ENCODE data around the gene FBXL14. TPM values are rescaled to one million over a fixed set of nuclear protein-coding genes. Genes with fewer than 3 reads are reported as not detected.

FBXL14 gene
- total RNA-seq, 1 experiment from 2014 or later = 15.0 TPM

DNA sequence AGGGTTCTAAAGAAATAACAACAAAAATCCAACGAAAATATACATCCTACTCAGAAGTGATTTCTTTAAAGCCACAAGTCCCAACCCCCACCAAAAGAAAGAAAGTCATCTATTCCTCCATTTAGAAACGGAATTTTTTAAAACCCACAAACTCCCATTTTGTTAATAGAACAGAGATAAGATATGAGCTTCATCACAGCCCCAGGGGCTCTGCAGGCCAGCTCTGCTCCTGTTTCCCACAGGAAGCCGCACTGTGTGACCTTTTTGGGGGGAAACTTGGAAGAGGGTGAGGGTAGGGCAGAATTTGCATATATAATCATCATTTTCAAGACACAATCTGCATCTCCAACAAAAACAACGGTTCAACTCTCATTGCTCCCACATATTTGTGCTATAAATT, 2.8 kb downstream of the FBXL14 start:
- Histone ChIP-seq H3K4me1 (peaks cover 34% of the 10 kb centered on the region), H3K27ac (no peak overlapping the region)

DNA sequence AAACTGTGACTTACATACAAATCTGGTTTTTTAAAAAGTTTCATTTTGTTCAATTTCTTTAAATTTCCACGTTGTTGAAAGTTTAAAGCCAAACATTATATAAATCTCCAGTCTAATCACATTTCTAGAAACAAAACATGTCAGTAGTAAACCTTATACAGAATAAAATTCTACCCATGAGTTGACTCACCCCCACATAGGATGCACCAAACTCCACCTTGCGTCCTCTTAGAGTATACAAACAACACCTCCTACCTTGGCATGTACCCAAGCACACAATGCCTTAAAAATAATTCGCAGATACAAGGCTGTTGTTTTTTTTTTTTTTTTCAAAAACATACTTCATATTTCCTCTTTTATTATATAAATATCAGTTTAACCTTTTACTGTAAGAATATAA, 3.3 kb downstream of the FBXL14 start:
- H3K4me3 ChIP-seq = peak overlapping the region; percentile 1
- no peak overlapping the region for H3K27ac ChIP-seq
- H3K4me1 ChIP-seq = peaks cover 34% of the 10 kb centered on the region
- DNase-seq = no peak
- no peaks in the 10 kb centered on the region for H3K36me3 ChIP-seq
- H3K9me3 ChIP-seq (replicated peaks) = no peaks in the 10 kb centered on the region
- H3K27me3 ChIP-seq = no peaks in the 10 kb centered on the region

More for the DNA sequence above, 2.8 kb downstream of the FBXL14 start:
- H3K4me3 ChIP-seq = peak overlapping the region; percentile 1
- H3K27me3 ChIP-seq = no peaks in the 10 kb centered on the region
- no peaks in the 10 kb centered on the region for H3K9me3 ChIP-seq (replicated peaks)
- H3K36me3 ChIP-seq = no peaks in the 10 kb centered on the region
- DNase-seq = peak; percentile 28 to 44

DNA sequence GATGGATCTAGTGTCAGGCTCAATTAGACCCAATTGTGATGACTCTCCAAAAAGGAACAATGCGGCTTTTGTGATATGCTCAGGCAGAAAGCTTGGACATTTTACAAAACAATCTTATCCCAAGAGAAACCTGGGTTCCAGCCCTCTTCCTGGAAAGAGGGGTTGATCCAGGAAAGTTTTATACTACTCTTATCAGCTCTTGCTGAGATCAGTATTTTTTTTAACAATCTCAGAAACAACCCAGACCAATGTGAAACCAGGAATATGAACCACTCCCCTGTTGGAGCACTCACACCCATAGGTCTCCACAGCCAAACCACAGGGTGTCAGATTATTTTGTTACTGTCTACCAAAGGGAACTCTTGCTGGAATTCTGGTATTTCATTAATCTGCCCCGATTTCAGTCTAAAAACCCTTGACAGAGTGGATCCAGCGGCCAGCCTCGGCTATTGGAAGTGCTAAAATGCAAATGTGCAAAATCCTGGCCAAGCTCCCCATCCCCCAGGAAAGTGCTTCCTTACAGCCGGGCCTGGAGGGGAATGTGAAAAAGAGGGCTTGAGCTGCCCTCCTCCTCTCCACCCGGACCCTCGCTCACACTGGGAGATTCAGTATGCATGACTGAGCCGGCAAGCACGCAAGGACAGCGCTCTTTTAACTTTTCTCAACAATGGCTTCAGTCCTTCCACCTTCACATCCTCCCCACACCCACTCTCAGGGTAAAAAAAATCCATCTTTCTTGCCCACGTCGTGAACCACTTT, 4.0 kb downstream of the FBXL14 start:
- no peaks in the 10 kb centered on the region for H3K9me3 ChIP-seq (replicated peaks)
- no peaks in the 10 kb centered on the region for H3K36me3 ChIP-seq
- H3K4me1 ChIP-seq = peaks cover 34% of the 10 kb centered on the region
- H3K4me3 ChIP-seq = peak overlapping the region; percentile 1; the same call in 1 of the 2 replicates
- peak; percentile 30 to 51 for DNase-seq
- H3K27me3 ChIP-seq = no peaks in the 10 kb centered on the region
- no peak overlapping the region for H3K27ac ChIP-seq

GRCh38 chr12:1588575-1588947, 5.8 kb downstream of the FBXL14 start:
- no peak for DNase-seq
- no peak overlapping the region for H3K27ac ChIP-seq
- H3K36me3 ChIP-seq = no peaks in the 10 kb centered on the region
- no peak overlapping the region for H3K4me3 ChIP-seq
- no peaks in the 10 kb centered on the region for H3K27me3 ChIP-seq
- no peaks in the 10 kb centered on the region for H3K9me3 ChIP-seq (replicated peaks)
- peaks cover 34% of the 10 kb centered on the region for H3K4me1 ChIP-seq

GRCh38 chr12:1587927-1588574, 6.3 kb downstream of the FBXL14 start:
- Histone ChIP-seq H3K9me3 (replicated peaks) (no peaks in the 10 kb centered on the region), H3K27ac (no peak overlapping the region), H3K4me3 (no peak overlapping the region), H3K4me1 (peaks cover 34% of the 10 kb centered on the region), H3K27me3 (no peaks in the 10 kb centered on the region), H3K36me3 (no peaks in the 10 kb centered on the region)
- DNase-seq = no peak

DNA sequence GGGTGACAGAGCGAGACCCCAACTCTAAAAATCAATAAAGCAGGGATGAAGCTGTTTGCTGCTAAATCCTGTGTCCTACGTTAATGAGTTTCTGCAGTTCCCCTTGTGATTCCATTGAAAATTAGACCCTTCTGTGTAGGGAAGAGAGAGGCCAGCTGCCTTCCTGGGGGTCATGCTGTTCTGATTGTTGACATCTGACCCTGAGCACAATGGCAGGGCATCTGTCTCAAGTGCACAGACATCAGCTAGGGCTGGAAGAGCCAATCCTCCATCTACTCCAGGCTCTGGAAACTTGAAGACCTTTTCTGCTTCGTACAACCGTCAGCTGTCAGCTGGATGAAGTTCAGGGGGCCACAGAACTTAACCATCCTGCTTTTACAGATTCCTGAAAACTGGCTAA, 10.1 kb downstream of the FBXL14 start:
- H3K36me3 ChIP-seq = no peaks in the 10 kb centered on the region
- DNase-seq = no peak
- 0 out of 2 replicates have a peak, but pooled peaks cover 2% of the 10 kb centered on the region for H3K4me1 ChIP-seq

DNA sequence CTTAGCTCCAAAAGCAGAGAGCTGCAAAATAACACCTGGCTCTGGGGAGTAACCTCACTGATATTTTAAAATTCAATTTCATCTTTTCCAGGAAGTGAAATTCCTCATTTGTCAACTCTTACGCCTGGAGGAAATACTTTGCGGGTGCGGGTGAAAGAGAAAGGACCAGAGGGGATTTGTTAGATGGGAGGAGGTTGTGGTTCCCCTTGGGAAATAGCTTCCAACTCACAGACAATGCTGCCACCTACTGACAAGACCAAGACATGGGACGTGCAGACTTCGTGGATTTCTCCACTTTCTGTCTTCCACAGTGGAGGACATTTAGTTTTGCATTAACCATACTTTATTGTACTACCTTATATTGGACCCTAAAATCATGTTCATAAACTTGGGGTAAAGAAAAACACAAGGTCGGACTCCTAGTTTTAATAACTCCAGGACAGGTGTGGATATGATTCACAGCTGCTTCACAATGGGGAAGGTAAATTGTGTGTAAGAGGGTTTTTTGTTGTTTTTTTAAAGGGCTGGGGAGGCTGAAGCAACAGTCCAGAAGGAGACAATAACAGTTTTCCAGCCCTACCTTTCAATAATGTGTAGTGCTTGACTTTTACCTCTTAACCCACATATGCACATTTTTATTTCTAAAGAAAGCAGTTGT, 10.8 kb downstream of the FBXL14 start:
- Histone ChIP-seq H3K4me1 (0 out of 2 replicates have a peak, but pooled peaks cover 2% of the 10 kb centered on the region), H3K9me3 (replicated peaks) (no peaks in the 10 kb centered on the region), H3K27ac (no peak overlapping the region), H3K4me3 (no peak overlapping the region), H3K36me3 (no peaks in the 10 kb centered on the region), H3K27me3 (no peaks in the 10 kb centered on the region)
- peak; percentile 77 to 94 for DNase-seq

More for the DNA sequence above, 10.1 kb downstream of the FBXL14 start:
- no peak overlapping the region for H3K27ac ChIP-seq
- H3K9me3 ChIP-seq (replicated peaks) = no peaks in the 10 kb centered on the region
- H3K27me3 ChIP-seq = no peaks in the 10 kb centered on the region
- H3K4me3 ChIP-seq = no peak overlapping the region

DNA sequence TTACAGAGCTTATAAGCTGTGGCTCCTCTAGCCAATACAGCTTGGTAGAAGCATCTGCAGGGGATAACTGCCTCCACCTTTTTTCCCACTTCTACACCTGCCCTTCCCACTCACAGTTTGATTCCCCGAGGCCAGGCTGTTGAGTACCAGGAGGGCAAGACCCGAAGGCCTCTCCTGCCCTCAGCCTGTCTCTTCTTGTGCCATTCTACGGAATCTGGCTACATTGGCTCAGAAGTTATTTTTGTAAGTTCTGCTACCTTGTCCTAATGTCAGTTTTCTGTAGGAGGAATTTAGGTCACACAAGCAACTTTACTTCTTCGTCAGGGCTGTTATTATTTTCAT, 11.7 kb downstream of the FBXL14 start:
- Histone ChIP-seq H3K27ac (no peak overlapping the region), H3K4me1 (0 out of 2 replicates have a peak, but pooled peaks cover 2% of the 10 kb centered on the region), H3K9me3 (replicated peaks) (no peaks in the 10 kb centered on the region), H3K4me3 (no peak overlapping the region), H3K27me3 (no peaks in the 10 kb centered on the region), H3K36me3 (no peaks in the 10 kb centered on the region)
- DNase-seq = no peak

- Histone ChIP-seq H3K9me3 (replicated peaks) (no peaks in the 10 kb centered on the region), H3K4me1 (0 out of 2 replicates have a peak, but pooled peaks cover 2% of the 10 kb centered on the region), H3K4me3 (no peak overlapping the region), H3K36me3 (no peaks in the 10 kb centered on the region), H3K27me3 (no peaks in the 10 kb centered on the region), H3K27ac (no peak overlapping the region)
- DNase-seq = no peak
These were observed 12.2 kb downstream of the FBXL14 start for GRCh38 chr12:1581973-1582708.

DNA sequence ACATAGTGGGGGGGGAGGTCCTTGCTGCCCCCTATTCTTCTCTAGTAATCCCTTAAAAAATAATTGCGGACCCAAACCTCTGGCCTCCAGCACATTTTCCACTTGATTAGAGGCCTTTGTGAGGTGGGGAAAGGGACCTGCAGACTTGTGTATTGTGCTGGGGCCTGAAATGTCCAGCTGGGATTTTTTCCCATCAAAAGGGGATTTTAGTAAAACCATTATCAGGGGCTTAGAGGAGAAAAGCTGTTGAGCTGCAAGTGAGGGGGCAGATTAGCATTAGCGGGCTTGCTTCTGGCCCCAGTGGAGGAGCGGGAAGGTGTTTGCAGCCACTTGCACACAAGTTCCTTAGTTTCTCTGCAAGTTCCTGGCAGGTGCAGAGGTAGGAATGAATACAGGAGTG, 13.9 kb downstream of the FBXL14 start:
- H3K27me3 ChIP-seq = no peaks in the 10 kb centered on the region
- no peaks in the 10 kb centered on the region for H3K36me3 ChIP-seq
- no peak overlapping the region for H3K4me3 ChIP-seq
- no peaks in the 10 kb centered on the region for H3K9me3 ChIP-seq (replicated peaks)
- H3K4me1 ChIP-seq = 0 out of 2 replicates have a peak, but pooled peaks cover 2% of the 10 kb centered on the region
- H3K27ac ChIP-seq = no peak overlapping the region
- DNase-seq = no peak

DNA sequence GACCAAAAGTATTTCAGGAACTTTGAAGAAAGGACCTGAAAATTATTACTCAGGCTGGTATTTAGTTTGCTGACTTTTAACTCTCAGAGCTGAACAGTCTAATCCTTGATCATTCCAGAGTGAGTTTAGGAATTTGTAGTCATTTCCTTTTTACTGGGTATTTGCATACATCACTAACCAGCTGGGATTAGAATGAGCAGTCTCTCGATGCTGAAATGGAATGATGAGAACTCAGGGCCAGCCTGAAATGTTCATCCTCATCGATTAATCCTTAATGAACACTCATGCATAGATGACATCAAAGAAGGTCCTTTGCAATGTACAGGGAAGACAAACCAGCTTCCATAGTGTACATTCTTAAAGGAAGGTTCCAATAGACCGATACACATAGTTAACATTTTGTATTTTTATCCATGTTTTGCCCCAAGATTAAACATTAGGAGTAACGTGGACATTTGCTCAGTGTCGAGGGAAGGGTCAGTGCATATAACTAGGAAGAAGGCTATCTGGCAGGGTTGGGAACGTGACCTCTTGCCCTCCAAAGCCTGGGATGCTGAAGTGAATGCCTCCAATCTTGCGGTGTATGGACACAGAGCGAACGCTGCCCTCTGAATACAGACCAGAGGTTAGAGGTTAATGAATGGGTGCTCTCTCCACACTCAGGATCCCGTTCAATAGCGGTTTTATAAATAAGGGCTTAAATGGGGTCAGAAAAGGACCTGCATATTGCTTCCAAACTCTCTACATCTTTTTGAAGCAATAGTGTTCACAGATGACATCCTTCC, 14.5 kb downstream of the FBXL14 start:
- Histone ChIP-seq H3K27ac (no peak overlapping the region), H3K9me3 (replicated peaks) (no peaks in the 10 kb centered on the region), H3K4me1 (0 out of 2 replicates have a peak, but pooled peaks cover 2% of the 10 kb centered on the region), H3K36me3 (no peaks in the 10 kb centered on the region), H3K27me3 (no peaks in the 10 kb centered on the region), H3K4me3 (no peak overlapping the region)
- DNase-seq = no peak

DNA sequence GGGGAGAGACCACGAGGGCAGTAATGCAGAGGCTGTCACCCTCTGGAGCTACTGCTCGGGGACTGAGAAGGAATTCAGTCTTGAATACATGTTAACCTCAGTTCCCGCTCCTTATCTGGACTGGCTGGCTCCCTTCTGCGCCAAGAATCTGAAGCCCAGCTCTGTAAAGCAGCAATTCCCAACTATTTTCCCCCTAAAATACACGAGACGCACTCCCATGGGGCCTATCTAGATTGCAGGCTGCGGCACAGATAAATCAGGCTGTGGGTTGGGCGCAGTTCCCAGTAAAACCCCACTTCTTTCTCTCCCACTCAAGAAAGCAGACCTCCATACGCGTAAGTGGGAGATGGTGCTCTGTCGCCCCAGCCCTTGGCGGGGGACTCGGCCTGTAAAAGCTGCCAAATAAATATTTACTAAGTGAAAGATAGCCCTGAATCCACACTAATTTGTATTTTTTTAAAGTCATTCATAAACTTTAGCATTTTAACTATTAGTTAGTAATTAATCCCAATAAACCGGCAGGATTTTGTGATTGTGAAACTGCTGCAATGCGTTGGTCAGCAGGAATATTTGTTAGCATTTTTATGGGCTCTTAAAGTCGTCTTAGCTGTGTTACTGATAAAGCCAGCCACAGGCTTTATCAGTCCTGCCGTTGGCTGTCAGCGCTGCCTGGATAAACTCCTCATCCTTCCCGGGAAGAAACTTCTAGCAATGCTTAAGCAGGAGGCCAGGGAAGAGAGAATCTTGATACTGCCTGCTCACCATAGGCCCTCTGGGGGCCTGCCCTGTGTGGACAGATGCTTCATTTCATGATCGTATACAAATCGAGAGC, 17.8 kb downstream of the FBXL14 start:
- peak; percentile 29 to 51 for DNase-seq
- Histone ChIP-seq H3K4me3 (peak overlapping the region; percentile 21), H3K27ac (no peak overlapping the region), H3K36me3 (no peaks in the 10 kb centered on the region), H3K4me1 (no peaks in the 10 kb centered on the region), H3K27me3 (no peaks in the 10 kb centered on the region), H3K9me3 (replicated peaks) (no peaks in the 10 kb centered on the region)

Measured in SJCRH30 (cell line).